PC-9 (cell line): ENCODE results near the gene ADARB2.

Experiments used
- CTCF ChIP-seq: fragments of 200-600 bp; sonication (generic); conservative IDR thresholded peaks from 2 replicates; pipeline ENCODE4 v1.6.1; 2017; ENCODE audit warnings: mixed run types, antibody characterized with exemption, mild to moderate bottlenecking, moderate library complexity
- EZH2 ChIP-seq: fragments of 200-600 bp; sonication (generic); IDR thresholded peaks from 2 replicates; pipeline ENCODE4 v1.8.0; 2017; ENCODE audit warnings: antibody characterized with exemption, low read depth

GRCh38 chr10:1552881-1553670 is 184.2 kb downstream of the ADARB2 start:
- TF ChIP-seq CTCF (no peak), EZH2 (no peak)
